HUDEP-2 (cell line): Measurements from ENCODE around the gene MED27.

Experiments
- DNase-seq, 76 experiments: peaks; one replicate each; lab custom pipeline; 2025; ENCODE audit not compliant: unreplicated experiment in 76 of 76; lab: John Stamatoyannopoulos, UW

The MED27 gene

GRCh38 chr9:131823701-131824146, 255.9 kb downstream of the MED27 start:
- no peak for DNase-seq

GRCh38 chr9:131818089-131818488, 261.6 kb downstream of the MED27 start:
- no peak for DNase-seq

- no peak for DNase-seq
Measured at GRCh38 chr9:131817627-131818026, 262.0 kb downstream of the MED27 start.

GRCh38 chr9:131817073-131817472, 262.6 kb downstream of the MED27 start:
- no peak for DNase-seq

- DNase-seq: peak in 1 of 76 experiments; percentile 5
Measured at GRCh38 chr9:131815970-131816873, 263.4 kb downstream of the MED27 start.

GRCh38 chr9:131814707-131815106, 265.0 kb downstream of the MED27 start:
- DNase-seq: no peak

- no peak for DNase-seq
Measured at GRCh38 chr9:131813116-131813515, 266.6 kb downstream of the MED27 start.

- DNase-seq: no peak
Measured at GRCh38 chr9:131812116-131812790, 267.4 kb downstream of the MED27 start.

- DNase-seq: no peak
Measured at GRCh38 chr9:131811405-131811804, 268.3 kb downstream of the MED27 start.

- no peak for DNase-seq
Measured at GRCh38 chr9:131810351-131811170, 269.1 kb downstream of the MED27 start.
